GM21367 (cell line): ENCODE measurements around the gene VSIG10L.
A peak's percentile ranks its signal among the peaks of the same experiment; 100 is the strongest.

Experiments
- ATAC-seq: cut with Tn5 transposase; IDR thresholded peaks from one replicate; pipeline ENCODE4 v1.9.1; 2021; ENCODE audit not compliant: unreplicated experiment

Gene VSIG10L

DNA sequence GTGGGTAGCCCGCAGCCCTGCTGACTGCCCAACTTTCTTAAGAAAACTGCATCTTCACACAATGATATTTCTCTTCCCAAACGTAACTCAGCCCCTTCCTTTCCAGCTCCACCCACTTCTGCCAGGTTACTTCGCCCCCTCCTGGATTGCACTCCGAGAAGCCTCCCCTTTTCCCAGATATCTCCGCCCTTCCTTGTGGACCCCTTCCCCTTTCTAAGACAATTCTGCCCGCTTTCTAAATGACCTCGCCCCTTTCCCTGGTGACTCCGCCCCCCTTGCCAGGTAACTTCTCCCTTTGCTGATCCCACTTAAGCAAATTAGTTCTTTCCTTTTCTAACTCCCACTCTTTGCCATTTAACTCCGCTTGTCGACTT is 2.6 kb downstream of the VSIG10L start:
- ATAC-seq: no peak

DNA sequence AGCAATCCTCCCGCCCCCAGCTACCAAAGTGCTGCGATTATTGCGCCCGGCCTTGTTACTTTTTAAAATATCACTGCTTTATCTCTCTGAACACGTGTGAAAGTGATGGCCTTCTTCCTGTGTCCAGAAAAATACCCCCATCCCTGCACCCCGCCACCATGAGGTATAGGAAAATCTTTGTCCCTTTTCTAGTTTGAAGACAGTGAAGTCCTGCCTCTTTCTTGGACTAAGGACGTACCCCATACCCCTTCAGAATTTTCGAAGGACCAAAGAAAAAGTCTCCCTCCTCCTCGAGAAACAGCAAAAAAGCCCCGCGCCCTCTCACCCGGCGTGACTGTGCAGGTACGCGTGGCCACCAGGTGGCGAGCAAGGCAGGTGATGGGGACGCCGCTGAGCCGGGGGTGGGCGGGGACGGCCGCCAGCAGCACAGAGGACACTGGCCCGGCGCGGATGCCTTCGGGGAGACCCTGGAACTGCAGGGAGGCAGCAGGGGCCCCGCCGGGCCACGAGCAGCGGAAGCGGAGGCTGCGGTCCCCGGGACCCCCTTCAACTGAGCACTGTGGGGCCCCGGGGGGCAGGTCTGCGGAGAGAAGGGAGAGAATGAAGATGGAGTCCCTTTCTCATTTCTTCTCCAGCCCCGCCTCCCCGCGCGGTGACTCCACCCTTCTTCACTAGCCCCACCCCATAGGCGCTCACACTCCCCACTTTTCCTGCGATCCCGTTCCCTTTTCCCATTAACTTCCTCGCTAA is 3.2 kb downstream of the VSIG10L start:
- peak; percentile 58 for ATAC-seq

DNA sequence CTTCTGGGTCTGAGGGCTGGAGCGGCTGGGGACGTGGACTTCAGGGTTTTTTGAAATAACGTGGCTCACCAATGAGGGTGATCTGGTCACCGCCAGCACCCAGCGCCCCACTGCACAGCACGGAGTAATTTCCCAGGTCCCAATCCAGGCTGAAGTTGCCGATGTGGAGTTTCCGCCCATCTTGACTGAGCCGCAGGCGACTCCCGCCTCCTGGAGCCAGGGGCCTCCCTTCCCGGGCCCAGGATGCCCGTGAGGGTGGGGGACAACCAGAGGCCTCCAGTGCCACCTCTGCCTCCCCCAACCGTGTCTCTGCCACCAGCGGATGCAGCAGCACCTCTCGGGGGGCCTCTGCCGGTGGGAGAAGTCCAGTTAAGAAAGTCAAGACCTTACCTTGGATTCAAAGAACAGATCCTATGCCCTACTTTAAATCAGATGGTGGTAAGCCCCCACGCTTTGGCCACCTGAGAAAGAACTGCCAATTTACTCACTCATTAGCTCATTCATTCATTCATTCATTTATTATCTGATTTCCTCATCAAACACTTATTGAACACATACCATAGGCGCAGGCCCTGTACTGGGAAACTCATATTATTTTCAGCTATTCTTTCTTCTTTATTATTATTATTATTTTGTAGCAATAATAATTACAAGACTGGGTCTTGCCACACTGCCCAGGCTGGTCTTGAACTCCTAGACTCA is 3.9 kb downstream of the VSIG10L start:
- no peak for ATAC-seq

DNA sequence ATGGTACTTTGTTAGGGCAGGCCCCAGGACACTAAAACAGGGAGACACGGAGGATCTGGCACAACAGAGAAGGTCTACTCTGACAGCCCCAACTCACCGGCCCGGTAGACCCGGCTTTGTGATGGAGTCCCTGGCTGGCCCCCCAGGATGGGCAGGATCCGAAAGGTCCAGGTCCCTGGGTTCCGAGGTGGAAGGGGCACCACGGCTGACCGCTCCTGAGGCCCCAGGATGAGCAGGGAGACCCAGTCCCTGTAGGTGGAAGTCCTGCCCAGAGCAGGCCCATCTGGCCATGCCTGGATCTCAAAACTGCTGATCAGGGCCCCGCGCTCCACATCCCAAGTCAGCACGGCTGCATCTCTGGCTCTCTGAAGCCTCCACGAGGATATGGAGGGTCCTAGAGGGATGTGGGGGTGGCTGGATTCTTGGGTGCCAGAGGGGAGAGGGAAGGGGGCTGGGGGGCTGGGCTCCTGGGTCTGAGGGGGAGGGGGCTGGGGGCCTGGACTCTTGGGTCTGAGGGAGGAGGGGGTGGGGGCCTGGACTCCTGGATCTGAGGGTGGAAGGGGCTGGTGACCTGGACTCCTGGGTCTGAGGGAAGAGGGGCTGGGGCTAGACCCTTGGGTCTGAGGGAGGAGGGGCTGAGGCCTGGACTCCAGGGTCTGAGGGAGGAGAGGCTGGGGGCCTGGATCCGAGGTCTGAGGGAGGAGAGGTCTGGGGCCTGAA is 4.6 kb downstream of the VSIG10L start:
- no peak for ATAC-seq

DNA sequence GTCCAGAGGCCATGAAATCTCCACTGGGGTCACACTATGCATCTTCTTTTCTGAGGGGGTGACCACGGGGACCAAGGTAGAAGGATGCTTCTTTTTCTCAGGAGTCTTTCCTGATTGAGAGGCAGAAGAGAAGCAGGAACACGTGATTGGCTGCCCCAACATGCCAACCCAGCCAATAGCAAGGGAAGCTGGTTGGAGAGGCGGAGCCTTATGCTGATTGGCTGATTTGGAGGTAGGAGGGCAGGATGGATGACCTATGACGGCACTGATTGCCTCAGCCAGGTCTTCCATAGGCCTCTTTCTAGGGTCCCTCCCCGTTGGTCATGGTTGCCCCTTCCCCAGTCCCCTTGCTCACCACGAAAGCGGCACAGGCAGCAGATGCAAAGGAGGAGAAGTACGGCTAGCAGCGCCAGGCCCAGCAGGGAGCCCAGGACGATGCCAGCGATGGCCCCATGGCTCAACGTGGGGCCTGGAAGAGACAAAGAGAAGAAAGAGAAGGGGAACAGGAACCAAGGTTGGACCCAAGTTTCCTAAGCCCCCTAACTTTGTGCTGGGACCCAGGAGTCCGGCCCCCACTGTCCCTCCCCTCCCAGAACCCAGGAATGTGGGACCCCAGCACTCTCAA is 8.0 kb downstream of the VSIG10L start:
- ATAC-seq: no peak

DNA sequence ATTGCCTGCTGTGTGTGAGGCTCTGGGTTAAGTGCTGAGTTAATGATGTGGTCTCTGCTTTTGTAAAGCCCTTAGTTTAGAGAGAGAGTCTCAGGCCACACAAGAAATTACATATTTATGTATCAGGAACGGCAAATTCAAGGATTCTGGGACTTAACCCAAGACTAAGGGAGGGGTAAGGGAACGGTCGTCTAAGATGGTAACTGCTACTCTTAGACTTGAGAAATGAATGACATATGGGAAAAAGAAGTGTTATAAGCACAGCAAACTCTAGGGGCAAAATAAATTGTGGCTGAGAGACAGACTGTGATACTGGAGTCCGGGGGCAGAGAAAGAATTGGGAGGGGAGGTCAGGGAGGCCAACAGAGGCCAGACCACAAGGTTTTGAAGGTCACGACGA is 10.2 kb downstream of the VSIG10L start:
- ATAC-seq: no peak

DNA sequence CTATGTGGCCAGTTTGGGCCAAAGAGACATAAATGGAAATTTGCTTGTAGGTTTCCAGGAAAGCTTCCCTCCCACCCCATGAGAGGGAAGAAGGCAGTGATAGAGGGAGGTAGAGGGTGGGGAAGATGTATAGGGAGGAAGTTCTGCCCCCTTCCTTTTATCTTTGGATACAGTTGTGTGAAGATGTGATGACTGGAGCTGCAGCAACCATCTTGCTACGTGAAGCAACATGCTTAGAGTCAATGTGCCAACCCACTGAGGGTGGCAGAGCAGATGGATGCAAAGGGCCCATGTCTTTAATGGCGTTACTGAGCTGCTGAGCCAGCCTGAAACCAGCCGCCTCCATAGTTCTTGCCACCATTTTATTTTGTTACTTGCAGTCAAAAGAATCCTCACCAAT is 10.7 kb downstream of the VSIG10L start:
- ATAC-seq: no peak

DNA sequence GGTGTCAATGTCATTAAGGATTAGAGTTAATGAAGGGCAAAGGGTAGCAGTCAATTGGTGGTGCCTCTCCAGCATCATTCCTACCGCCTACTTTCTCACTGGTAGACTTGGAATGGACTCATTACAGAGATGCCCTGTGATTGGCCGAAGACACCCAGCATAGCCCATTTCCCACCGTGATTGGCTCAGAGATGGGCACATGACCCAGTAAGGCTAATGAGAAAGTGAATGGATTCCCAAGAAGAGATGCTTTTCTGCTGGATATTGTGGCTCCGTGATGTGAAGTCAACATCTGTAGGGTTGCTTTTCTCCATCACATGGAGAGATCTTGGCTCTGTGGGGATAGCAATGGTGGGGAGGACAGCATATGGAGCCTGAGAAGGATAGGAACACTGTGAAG is 11.6 kb downstream of the VSIG10L start:
- ATAC-seq: no peak

DNA sequence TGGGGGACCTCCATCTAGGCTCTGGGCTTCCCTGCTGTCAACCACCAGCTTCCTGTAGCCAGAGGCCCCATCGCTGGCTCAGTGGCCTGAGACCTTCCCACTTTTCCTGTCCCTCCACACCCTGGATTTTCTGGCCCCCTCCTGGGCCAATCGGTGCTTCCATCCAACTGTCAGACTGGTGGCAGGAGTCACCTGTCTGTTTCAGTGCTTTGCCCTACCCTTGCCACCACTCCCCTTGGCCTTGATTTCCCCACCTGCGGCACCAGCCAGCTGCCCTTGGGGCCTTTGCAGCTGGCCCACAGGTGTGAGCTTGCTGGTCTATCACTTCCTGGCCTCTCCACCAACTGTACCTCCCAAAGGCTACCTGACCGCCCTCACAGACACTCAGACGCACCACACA is 12.5 kb downstream of the VSIG10L start:
- no peak for ATAC-seq

DNA sequence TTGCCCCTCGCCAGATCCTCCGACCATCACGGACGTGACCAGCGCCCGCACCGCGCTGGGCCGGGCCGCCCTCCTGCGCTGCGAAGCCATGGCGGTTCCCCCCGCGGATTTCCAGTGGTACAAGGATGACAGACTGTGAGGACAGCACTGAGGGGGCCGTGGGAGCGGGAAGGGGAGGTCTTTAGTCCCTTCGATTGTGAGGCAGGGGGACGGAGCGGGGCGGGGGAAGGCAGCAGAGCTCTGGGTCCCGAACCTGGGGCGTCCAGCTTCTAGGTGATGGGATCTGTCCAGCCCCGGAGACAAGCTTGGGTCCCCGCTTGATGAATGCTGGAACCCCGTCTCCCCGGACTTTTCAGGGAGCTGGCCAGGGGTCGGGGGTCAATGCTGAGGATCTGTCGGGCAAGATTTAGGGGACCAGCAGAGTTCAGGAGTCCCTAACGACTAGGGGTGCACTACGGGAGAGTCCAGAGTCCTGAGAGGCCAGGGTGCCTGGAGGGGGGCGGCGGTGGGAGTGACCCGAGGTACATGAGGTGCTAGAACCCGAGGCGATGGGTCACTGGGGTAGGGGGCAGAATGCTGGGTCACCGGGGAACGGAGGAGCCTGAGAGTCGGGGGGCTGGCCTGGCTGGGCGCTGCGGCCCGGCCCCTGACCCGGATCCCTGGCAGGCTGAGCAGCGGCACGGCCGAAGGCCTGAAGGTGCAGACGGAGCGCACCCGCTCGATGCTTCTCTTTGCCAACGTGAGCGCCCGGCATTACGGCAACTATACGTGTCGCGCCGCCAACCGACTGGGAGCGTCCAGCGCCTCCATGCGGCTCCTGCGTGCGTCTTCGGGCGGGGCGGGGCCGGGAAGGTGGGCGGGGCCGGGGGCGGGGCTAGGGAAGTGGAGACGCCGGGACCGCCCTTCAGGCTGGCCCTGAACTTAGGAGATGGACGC is 14.6 kb downstream of the VSIG10L start:
- no peak for ATAC-seq

DNA sequence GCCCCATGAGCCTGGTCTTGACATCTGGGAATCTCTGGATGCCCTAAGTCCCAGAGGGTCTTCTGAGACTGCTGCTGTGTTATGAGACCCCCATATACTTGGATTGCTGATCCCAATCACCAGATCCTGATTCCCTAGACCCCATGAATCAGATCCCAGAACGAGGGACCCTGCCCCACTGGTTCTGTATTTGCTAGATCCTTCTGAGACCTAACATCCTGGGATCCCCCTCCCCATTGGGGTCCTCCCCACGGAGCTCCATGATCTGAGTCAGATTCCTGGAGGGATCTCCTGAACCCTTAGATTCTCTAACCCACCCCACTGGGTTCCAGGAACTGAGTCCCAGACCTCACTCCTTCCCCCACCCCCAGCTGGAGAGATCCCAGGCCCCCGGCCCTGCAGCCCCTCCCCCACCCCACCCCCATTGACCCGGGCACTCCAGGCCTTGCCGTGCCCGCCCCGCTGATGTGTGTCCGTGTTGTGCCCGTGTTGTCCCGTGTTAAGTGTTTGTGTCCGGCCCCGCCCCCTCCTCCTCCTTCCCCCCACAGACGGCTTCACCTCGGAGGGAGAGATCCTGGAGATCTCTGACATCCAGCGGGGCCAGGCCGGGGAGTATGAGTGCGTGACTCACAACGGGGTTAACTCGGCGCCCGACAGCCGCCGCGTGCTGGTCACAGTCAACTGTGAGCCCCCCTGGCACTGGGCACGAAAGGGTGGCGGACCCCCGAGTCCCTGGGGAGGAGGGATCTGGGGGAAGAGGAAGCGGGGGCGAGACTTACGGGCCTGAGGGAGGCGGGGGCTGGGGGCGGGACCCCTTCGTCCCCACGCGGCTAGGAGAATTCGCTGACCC is 15.5 kb downstream of the VSIG10L start:
- ATAC-seq: no peak

DNA sequence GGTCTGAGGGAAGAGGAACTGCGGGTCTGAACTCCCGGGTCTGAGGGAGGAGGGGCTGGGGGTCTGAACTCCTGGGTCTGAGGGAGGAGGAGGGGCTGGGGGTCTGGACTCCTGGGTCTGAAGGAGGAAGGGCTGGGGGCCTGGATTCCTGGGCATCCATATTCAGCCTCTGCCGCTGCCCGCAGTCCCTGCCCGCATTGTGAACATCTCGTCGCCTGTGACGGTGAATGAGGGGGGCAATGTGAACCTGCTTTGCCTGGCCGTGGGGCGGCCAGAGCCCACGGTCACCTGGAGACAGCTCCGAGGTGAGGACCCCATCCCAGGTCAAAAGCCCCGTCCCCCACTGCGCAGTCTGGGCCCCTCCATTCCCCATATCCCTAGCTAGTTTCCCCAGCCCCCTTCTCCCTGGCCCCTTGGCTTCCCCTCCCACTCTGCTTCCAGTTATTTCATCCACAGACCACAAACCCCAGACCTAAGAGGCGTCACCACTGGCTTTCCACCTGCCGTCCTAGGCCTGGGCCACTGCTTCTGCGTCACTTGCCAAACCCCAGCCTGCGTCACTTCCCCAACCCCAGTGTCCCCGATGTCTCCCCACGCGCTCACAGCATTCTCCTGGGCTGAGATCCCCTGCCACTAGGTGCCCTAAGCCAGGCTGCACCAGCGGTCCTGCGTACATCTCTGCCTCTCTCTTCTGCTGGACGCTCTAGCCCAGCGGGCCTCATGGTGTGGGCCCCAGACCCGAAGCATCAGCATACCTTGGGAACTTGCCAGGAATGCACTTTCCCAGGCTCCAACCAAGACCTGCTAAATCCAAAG is 16.6 kb downstream of the VSIG10L start:
- no peak for ATAC-seq

DNA sequence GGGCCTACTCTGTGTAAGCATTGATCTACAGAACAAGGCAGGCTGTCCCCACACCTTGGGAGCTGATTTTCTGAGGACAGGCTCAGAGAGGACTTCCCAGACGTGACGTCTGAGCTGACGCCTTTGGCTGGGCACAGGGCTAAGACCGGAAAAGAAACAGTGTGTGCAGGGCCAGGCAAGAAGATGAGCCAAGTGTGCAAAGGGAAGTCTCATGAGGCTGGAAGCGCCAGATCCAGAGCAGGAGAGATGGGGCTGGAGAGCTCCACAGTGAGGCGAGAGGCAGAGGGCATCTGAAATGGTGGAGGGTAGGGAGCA is 17.8 kb downstream of the VSIG10L start:
- no peak for ATAC-seq

DNA sequence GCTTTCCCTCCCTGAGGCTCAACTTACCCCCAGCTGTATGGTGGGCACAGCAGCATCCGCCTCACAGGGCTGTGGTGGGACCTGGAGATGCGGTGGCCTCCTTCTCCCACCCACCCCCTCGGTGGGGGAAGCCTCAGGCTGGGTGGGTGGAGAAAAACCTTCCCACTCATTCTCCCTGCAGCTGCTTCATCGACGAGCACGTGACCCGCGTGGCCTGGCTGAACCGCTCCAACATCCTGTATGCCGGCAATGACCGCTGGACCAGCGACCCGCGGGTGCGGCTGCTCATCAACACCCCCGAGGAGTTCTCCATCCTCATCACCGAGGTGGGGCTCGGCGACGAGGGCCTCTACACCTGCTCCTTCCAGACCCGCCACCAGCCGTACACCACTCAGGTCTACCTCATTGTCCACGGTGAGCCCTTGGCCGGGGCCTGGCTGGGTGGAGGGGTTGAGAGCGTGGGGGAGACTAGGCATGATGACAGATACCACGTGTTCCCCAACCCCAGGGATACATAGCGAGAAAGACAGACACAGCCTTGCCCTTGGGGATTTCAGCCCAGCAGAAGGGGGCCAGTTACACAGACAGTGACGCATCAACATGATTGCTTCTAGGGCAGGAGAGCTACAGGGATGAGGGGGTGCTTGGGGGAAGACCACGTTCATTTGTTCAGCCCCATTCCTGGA is 18.3 kb downstream of the VSIG10L start:
- no peak for ATAC-seq

DNA sequence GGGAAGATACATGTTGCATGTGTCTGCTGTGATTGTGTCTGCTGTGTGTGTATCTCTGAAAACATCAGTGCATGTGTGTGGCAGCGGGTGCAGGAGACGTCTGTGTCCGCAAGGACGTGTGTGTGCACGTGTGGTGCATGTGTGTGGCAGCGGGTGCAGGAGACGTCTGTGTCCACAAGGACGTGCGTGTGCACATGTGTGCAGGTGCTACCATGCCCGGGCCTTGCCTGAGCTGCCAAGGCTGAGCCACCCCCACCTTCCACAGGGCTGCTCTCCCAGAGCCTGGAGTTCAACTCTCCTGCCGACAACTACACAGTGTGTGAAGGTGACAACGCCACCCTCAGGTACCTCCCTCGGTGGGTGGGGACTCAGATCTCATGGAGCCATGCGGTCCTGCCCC is 20.1 kb downstream of the VSIG10L start:
- ATAC-seq: no peak

DNA sequence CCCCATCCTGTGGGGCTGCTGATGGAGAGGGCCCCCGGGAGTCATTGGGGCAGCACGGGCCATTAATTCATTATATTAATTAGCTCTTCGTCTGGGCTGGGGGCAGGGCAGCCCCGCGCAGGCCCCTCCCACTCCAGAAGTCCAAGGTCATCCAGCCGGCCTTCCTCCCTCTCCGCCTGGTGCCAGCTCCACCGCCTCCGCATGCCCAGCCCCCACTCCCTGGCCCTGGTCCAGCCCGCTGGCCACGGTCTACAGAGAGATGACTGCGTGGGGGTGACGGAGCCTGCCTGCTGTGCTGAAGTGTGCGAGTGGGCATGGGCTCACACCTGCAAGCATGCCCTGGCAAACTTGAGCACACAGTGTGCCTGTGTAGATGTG is 21.7 kb downstream of the VSIG10L start:
- ATAC-seq: no peak

DNA sequence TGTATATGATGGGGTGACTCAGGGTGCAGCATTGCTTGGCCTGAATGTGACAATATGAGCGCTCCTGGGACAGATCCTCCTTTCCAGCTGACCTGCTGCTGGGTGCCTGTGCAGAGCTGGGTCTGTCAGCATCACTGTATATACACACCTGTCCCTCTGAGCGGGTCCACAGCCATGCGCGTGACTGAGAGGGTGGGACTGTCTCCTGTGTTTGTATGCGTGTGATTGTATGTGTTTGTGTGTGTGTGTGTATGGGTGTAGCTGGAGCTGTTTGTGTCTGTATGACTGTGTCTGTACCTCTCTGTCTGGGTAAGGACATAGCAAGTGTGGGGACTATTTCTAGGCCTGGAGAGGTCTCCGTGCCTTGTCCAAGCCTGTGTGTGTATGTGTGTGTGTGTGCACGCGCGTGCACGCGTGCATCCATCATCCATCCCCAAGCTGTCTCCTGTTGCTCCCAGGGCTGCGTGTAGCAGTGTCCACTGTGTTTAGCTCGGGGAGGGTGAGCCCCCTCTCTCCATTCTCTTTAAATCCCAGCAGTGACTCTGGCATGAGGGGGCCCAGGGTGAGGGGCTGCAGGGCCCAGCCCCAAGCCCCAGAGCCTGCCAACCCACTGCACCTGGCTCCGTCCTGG is 22.2 kb downstream of the VSIG10L start:
- ATAC-seq: no peak
